Esophagus squamous epithelium (tissue), 4 donors: Measurements from ENCODE around the gene CYB561.

Experiments used
- POLR2A ChIP-seq, 4 donors: fragments of 450-650 bp; IDR thresholded peaks; one replicate each; pipeline ENCODE4 v1.6.1; 2017; ENCODE audit warnings: antibody characterized with exemption in 4 of 4, mild to moderate bottlenecking in 4 of 4, moderate library complexity in 3 of 4
- TF ChIP-seq, protein P1 (sequence below), 6 experiments: fragments of 450-650 bp in 4 of 6; fragments of 200-600 bp in 2 of 6; sonication (generic) in 2 of 6; IDR thresholded peaks; one replicate each; pipeline ENCODE4 v1.5.1; 2016 to 2019; ENCODE audit warnings: antibody characterized with exemption in 6 of 6, mild to moderate bottlenecking in 4 of 6, moderate library complexity in 4 of 6

DNA sequence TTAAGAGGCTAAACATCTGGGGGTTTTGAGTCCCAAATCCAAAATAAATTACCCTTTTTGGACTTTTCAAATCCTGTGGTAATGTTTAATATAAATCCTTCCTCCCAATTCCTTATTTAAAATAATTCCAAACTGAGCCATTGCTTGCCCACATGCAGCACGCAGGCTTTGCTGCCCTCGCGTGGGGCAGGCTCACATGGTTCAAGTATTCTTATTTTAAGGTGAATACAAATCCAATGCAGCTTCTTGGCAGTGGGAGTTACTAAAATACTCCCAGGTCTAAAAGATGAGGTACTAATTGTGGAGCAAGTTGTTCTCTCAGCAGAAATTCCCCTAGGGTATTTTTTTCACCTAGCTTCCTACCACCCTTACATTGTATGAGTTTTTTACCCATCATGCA lies 33.0 kb downstream of the CYB561 start:
- TF ChIP-seq, protein P1, sequence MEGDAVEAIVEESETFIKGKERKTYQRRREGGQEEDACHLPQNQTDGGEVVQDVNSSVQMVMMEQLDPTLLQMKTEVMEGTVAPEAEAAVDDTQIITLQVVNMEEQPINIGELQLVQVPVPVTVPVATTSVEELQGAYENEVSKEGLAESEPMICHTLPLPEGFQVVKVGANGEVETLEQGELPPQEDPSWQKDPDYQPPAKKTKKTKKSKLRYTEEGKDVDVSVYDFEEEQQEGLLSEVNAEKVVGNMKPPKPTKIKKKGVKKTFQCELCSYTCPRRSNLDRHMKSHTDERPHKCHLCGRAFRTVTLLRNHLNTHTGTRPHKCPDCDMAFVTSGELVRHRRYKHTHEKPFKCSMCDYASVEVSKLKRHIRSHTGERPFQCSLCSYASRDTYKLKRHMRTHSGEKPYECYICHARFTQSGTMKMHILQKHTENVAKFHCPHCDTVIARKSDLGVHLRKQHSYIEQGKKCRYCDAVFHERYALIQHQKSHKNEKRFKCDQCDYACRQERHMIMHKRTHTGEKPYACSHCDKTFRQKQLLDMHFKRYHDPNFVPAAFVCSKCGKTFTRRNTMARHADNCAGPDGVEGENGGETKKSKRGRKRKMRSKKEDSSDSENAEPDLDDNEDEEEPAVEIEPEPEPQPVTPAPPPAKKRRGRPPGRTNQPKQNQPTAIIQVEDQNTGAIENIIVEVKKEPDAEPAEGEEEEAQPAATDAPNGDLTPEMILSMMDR (IDR thresholded peaks at IDR 0.05): no peak
- TF ChIP-seq POLR2A (IDR thresholded peaks at IDR 0.05): no peak
